Type B pancreatic cell (in vitro differentiated cells): ENCODE data around the gene NDUFS2. TPM values are rescaled to one million over a fixed set of nuclear protein-coding genes. Genes with fewer than 3 reads are reported as not detected.

Experiments
- DNase-seq: peaks from one replicate; pipeline ENCODE4 v3.0.0; 2021; ENCODE audit warnings: mixed read lengths; ENCODE audit not compliant: unreplicated experiment; ENCODE audit errors: extremely low spot score
- H3K27ac Mint-ChIP-seq: 2 replicates; pipeline ENCODE4 v1.8.0; 2021; ENCODE audit warnings: mild to moderate bottlenecking, mixed read lengths
- H3K27me3 Mint-ChIP-seq: 2 replicates; pipeline ENCODE4 v1.8.0; 2021; ENCODE audit warnings: mixed read lengths
- H3K36me3 Mint-ChIP-seq: 2 replicates; pipeline ENCODE4 v1.8.0; 2021; ENCODE audit warnings: mixed read lengths
- H3K4me1 Mint-ChIP-seq: one replicate; pipeline ENCODE4 v1.8.0; 2021; ENCODE audit warnings: mixed read lengths; ENCODE audit not compliant: unreplicated experiment
- H3K4me3 Mint-ChIP-seq: 2 replicates; pipeline ENCODE4 v1.8.0; 2021; ENCODE audit warnings: mild to moderate bottlenecking, mixed read lengths
- H3K9me3 Mint-ChIP-seq: 2 replicates; pipeline ENCODE4 v1.8.0; 2021; ENCODE audit warnings: mixed read lengths
- total RNA-seq: library from RNA; stranded (reverse); gene quantifications from 2 replicates; pipeline ENCODE4 v1.2.1, GENCODE V29; 2021; ENCODE audit warnings: low replicate concordance
- TF ChIP-seq, protein P1 (sequence below): fragments of 200-600 bp; sonication (generic); conservative IDR thresholded peaks from 2 replicates; pipeline ENCODE4 v1.5.0; 2021; ENCODE audit warnings: antibody characterized with exemption, mild to moderate bottlenecking

Gene NDUFS2
- total RNA-seq, 1 donor from 2014 or later: 93.1 TPM

GRCh38 chr1:161159087-161159912 is 42.9 kb upstream of the NDUFS2 start, which contains the start of gene USP21:
Gene USP21 (plus strand): TSS chr1:161159500. CDS start chr1:161160641, 1,141 bp downstream.
- TF ChIP-seq, protein P1, sequence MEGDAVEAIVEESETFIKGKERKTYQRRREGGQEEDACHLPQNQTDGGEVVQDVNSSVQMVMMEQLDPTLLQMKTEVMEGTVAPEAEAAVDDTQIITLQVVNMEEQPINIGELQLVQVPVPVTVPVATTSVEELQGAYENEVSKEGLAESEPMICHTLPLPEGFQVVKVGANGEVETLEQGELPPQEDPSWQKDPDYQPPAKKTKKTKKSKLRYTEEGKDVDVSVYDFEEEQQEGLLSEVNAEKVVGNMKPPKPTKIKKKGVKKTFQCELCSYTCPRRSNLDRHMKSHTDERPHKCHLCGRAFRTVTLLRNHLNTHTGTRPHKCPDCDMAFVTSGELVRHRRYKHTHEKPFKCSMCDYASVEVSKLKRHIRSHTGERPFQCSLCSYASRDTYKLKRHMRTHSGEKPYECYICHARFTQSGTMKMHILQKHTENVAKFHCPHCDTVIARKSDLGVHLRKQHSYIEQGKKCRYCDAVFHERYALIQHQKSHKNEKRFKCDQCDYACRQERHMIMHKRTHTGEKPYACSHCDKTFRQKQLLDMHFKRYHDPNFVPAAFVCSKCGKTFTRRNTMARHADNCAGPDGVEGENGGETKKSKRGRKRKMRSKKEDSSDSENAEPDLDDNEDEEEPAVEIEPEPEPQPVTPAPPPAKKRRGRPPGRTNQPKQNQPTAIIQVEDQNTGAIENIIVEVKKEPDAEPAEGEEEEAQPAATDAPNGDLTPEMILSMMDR: peak; percentile 38
- no peaks in the 10 kb centered on the region for H3K27me3 Mint-ChIP-seq
- H3K4me1 Mint-ChIP-seq: peaks cover 42% of the 10 kb centered on the region
- no peaks in the 10 kb centered on the region for H3K9me3 Mint-ChIP-seq
- H3K36me3 Mint-ChIP-seq: peaks cover 12% of the 10 kb centered on the region
- H3K4me3 Mint-ChIP-seq: peak within 1 kb of the TSS; percentile 95
- DNase-seq: peak; percentile 93
- peak within 1 kb of the TSS; percentile 93 for H3K27ac Mint-ChIP-seq

DNA sequence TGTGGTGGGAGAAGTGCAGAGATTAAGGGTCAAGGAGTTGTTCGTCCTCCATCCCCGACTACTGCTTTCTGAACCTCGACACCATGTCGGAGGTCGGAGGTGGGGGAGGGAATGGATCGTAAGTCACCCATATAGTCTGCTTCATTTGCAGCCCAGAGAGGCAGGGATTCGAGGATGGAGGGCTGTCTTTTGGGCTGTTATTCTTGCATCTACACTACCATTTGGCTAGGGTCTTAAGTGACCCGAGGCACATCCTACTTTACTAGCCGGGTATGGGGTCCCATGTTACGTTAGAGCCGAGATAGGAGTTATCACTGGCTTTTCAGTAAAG is 42.3 kb upstream of the NDUFS2 start:
- no peaks in the 10 kb centered on the region for H3K9me3 Mint-ChIP-seq
- peak overlapping the region; percentile 95 for H3K4me3 Mint-ChIP-seq
- H3K4me1 Mint-ChIP-seq: peaks cover 40% of the 10 kb centered on the region
- no peak for DNase-seq
- TF ChIP-seq, protein P1: no peak
- H3K27ac Mint-ChIP-seq: peak overlapping the region; percentile 93
- peaks cover 13% of the 10 kb centered on the region for H3K36me3 Mint-ChIP-seq
- no peaks in the 10 kb centered on the region for H3K27me3 Mint-ChIP-seq

DNA sequence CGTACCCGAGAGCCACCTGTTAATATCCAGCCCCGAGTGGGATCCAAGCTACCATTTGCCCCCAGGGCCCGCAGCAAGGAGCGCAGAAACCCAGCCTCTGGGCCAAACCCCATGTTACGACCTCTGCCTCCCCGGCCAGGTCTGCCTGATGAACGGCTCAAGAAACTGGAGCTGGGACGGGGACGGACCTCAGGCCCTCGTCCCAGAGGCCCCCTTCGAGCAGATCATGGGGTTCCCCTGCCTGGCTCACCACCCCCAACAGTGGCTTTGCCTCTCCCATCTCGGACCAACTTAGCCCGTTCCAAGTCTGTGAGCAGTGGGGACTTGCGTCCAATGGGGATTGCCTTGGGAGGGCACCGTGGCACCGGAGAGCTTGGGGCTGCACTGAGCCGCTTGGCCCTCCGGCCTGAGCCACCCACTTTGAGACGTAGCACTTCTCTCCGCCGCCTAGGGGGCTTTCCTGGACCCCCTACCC is 41.5 kb upstream of the NDUFS2 start:
- peak overlapping the region; percentile 66 for H3K27ac Mint-ChIP-seq
- H3K4me3 Mint-ChIP-seq: peak overlapping the region; percentile 95
- H3K27me3 Mint-ChIP-seq: no peaks in the 10 kb centered on the region
- peaks cover 13% of the 10 kb centered on the region for H3K36me3 Mint-ChIP-seq
- H3K4me1 Mint-ChIP-seq: peaks cover 32% of the 10 kb centered on the region
- no peaks in the 10 kb centered on the region for H3K9me3 Mint-ChIP-seq
- no peak for DNase-seq
- TF ChIP-seq, protein P1: no peak

GRCh38 chr1:161161652-161162051 is 40.5 kb upstream of the NDUFS2 start:
- TF ChIP-seq, protein P1: no peak
- Mint-ChIP-seq H3K27ac (no peak overlapping the region), H3K36me3 (peaks cover 13% of the 10 kb centered on the region), H3K27me3 (no peaks in the 10 kb centered on the region), H3K4me3 (peak overlapping the region; percentile 51), H3K4me1 (peaks cover 34% of the 10 kb centered on the region), H3K9me3 (no peaks in the 10 kb centered on the region)
- no peak for DNase-seq

GRCh38 chr1:161162052-161162451 is 40.1 kb upstream of the NDUFS2 start:
- TF ChIP-seq, protein P1: no peak
- peaks cover 34% of the 10 kb centered on the region for H3K4me1 Mint-ChIP-seq
- peak overlapping the region; percentile 51 for H3K4me3 Mint-ChIP-seq
- no peak overlapping the region for H3K27ac Mint-ChIP-seq
- H3K9me3 Mint-ChIP-seq: no peaks in the 10 kb centered on the region
- H3K27me3 Mint-ChIP-seq: no peaks in the 10 kb centered on the region
- H3K36me3 Mint-ChIP-seq: peaks cover 13% of the 10 kb centered on the region
- no peak for DNase-seq
